Kidney epithelial cell (primary cell): ENCODE measurements around the gene VEGFB. TPM values are rescaled to one million over a fixed set of nuclear protein-coding genes. Genes with fewer than 3 reads are reported as not detected.
A peak's percentile ranks its signal among the peaks of the same experiment; 100 is the strongest.

Source experiments
- DNase-seq: peaks from one replicate; pipeline ENCODE4 v3.0.0-alpha.2; 2010; ENCODE audit warnings: low read depth
- H3K27me3 ChIP-seq: 2 replicates; pipeline ENCODE4 v1.6.0; 2011; ENCODE audit warnings: low read length; ENCODE audit not compliant: control insufficient read depth, insufficient read depth
- H3K36me3 ChIP-seq: 2 replicates; pipeline ENCODE4 v1.5.1; 2011; ENCODE audit warnings: low read length; ENCODE audit not compliant: control insufficient read depth, insufficient read depth
- H3K4me3 ChIP-seq: 2 replicates; pipeline ENCODE4 v1.5.1; 2011; ENCODE audit warnings: low read depth, mild to moderate bottlenecking, control low read depth, low read length
- CTCF ChIP-seq: IDR thresholded peaks from 2 replicates; pipeline ENCODE4 v1.5.1; 2011; ENCODE audit warnings: mild to moderate bottlenecking, moderate library complexity, low read length, control low read depth, inconsistent platforms; ENCODE audit not compliant: insufficient read depth, poor library complexity, severe bottlenecking
- total RNA-seq: library from RNA; depleted of rRNA; stranded (reverse); fragments of >200 nt; gene quantifications from 2 replicates; pipeline ENCODE4 v1.2.3, GENCODE V29; 2015

Gene VEGFB
- total RNA-seq, 1 donor from 2014 or later: 54.7 TPM

DNA sequence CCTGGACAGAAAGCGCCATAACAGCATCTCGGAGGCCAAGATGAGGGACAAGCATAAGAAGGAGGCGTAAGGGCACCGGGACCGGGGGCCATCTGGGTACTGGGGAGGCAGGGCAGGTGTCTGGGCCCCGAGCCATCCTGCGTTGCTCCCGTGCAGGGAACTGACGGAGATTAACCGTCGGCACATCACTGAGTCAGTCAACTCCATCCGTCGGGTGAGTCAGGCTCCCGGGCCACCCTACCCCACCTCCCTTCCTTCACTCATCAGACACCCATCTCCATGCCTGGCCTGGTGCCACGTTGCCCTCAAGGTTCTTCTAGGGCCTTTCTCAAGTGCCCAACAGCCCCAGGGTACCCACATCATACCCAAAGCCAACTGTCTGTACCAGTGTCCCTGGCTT is 32.0 kb downstream of the VEGFB start:
- no peak overlapping the region for H3K4me3 ChIP-seq

DNA sequence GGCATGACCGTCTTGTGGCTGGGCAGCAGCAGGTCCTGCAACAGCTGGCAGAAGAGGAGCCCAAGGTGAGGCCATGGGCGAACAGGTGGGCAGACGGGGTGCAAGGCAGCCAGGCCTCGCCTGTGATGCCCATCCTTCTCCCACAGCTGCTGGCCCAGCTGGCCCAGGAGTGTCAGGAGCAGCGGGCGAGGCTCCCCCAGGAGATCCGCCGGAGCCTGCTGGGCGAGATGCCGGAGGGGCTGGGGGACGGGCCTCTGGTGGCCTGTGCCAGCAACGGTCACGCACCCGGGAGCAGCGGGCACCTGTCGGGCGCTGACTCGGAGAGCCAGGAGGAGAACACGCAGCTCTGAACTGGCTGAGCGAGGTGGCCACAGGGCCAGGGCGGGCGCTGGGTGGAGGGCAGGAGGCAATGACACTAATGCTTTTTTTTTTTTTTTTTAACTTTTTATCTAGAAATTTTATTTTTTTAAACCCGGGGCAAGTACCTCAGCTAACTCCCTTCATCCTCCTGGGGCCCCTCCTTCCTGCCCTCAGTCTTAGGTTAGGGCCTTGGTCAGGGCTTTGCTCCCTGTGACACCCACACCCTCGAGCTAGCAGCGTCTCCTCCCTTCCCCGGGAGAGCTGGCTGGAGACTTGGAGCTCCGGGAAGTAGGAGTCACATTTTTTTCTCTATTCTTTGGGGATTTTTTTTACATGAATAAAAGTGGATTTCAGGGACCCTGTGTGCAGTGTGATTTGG is 33.0 kb downstream of the VEGFB start:
- no peaks in the 10 kb centered on the region for H3K27me3 ChIP-seq
- H3K36me3 ChIP-seq: peaks cover 3% of the 10 kb centered on the region
- DNase-seq: no peak
- H3K4me3 ChIP-seq: no peak overlapping the region
- no peak for TF ChIP-seq CTCF

More for the DNA sequence above, 32.0 kb downstream of the VEGFB start:
- DNase-seq: no peak
- H3K27me3 ChIP-seq: no peaks in the 10 kb centered on the region
- H3K36me3 ChIP-seq: peaks cover 3% of the 10 kb centered on the region
- TF ChIP-seq CTCF: no peak

GRCh38 chr11:64268025-64268892 is 33.9 kb downstream of the VEGFB start:
- TF ChIP-seq CTCF: no peak
- Histone ChIP-seq H3K36me3 (peaks cover 3% of the 10 kb centered on the region), H3K27me3 (no peaks in the 10 kb centered on the region), H3K4me3 (peak overlapping the region; percentile 73)
- no peak for DNase-seq

- peak overlapping the region; percentile 73 for H3K4me3 ChIP-seq
- H3K36me3 ChIP-seq: peaks cover 3% of the 10 kb centered on the region
- TF ChIP-seq CTCF: no peak
- H3K27me3 ChIP-seq: no peaks in the 10 kb centered on the region
- no peak for DNase-seq
Observed at GRCh38 chr11:64268893-64269539, 34.6 kb downstream of the VEGFB start.

DNA sequence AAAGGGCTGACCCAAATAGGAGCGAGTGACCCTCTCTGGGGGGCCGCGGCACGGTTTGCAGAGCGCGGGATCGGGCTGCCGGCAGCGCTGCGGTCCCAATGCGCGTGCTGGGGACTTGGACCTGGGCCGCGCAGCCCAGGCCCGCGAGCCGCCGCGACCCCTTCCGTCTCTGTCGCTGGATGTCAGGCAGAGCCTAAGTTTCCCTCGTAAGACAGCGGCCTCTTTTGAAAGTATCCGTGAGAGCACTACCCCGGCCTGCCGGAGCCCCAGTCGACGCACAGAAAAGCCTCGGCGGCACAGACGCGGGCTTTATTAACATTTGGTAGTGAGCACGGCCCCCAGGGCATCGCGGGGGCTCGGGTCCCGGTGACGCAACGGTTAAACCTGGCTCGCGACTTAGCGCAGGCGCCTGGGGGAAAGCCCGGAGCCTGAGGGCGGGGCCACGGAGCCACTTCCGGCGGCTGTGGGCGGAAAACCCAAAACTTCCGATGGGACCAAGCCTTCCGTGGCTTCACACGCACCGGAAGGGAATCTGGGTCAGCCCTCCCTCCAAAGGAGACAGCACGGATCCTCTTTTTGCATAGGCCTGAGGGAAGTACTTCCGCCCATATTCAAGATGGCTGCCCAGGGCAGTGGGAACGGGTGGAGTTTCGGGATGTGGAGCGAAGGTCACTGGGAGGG is 35.3 kb downstream of the VEGFB start:
- H3K36me3 ChIP-seq: peaks cover 3% of the 10 kb centered on the region
- no peak for TF ChIP-seq CTCF
- peak; percentile 99 for DNase-seq

More for the DNA sequence above, 35.3 kb downstream of the VEGFB start:
- Histone ChIP-seq H3K4me3 (peak overlapping the region; percentile 73), H3K27me3 (no peaks in the 10 kb centered on the region)
